Measurements from ENCODE around the gene PDCL2. TPM values are rescaled to one million over a fixed set of nuclear protein-coding genes. Genes with fewer than 3 reads are reported as not detected.

The PDCL2 gene
- total and polyA plus RNA-seq, 4 donors, result not detected

DNA sequence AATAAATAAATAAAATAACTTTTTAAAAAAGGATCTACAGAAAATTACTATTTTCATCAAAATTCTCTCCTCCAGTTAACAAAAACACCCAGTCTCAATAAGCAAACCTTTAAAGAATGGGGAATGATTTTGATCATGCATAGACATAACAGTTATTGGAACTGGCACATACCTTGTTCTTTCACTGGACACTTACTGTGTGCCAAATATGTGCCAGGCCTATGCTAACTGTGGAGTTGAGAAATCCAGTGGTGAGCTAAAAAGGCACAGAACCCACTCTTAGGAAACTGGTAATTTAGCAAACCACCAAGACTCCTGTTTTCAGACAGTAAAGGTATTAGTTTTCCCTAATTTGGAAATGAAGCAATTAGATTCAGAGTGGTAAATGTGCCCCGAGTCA lies 84.4 kb downstream of the PDCL2 start:
- H3K27ac ChIP-seq (ENCODE audit: low read depth in 1 of 2, low read length in 1 of 2), result no peak overlapping the region
- ATAC-seq (ENCODE audit: insufficient read depth, low FRiP score) (no peak), DNase-seq (no peak)
- H3K9ac ChIP-seq (ENCODE audit: insufficient read depth in 1 of 2, low read length in 2 of 2), result no peak overlapping the region
- H3K4me3 ChIP-seq, result no peak overlapping the region
- WGBS, 2 donors, result 79 to 93% methylated on average over 1 of the region's 1 CpG
- no peaks in the 10 kb centered on the region for H3K9me3 ChIP-seq (ENCODE audit: control insufficient read depth in 4 of 4, insufficient read depth in 3 of 4, low read length in 3 of 4)
- TF ChIP-seq, protein P1, sequence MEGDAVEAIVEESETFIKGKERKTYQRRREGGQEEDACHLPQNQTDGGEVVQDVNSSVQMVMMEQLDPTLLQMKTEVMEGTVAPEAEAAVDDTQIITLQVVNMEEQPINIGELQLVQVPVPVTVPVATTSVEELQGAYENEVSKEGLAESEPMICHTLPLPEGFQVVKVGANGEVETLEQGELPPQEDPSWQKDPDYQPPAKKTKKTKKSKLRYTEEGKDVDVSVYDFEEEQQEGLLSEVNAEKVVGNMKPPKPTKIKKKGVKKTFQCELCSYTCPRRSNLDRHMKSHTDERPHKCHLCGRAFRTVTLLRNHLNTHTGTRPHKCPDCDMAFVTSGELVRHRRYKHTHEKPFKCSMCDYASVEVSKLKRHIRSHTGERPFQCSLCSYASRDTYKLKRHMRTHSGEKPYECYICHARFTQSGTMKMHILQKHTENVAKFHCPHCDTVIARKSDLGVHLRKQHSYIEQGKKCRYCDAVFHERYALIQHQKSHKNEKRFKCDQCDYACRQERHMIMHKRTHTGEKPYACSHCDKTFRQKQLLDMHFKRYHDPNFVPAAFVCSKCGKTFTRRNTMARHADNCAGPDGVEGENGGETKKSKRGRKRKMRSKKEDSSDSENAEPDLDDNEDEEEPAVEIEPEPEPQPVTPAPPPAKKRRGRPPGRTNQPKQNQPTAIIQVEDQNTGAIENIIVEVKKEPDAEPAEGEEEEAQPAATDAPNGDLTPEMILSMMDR (IDR thresholded peaks at IDR 0.05; ENCODE audit: control extremely low read depth, extremely low read depth), result no peak
- H3K36me3 ChIP-seq (ENCODE audit: control insufficient read depth in 4 of 4, insufficient read depth in 4 of 4, low read length in 4 of 4), result peaks cover 0 to 5% (median 2%) of the 10 kb centered on the region in 4 donors
- H3K27me3 ChIP-seq (ENCODE audit: control insufficient read depth in 3 of 3, insufficient read depth in 3 of 3, low read length in 2 of 3), result no peaks in the 10 kb centered on the region
- peaks cover 0 to 6% (median 0%) of the 10 kb centered on the region in 5 donors for H3K4me1 ChIP-seq (ENCODE audit: control insufficient read depth in 5 of 5, insufficient read depth in 5 of 5, low read length in 5 of 5)

Other genes with a start within 250 kb of the PDCL2 start
- 10 to 100 TPM; 13.6 to 31.5 TPM for gene SRD5A3, start 246.0 kb downstream of the PDCL2 start, total RNA-seq
- 10 to 100 TPM; 16.6 to 37.1 TPM for gene SRD5A3, start 246.0 kb downstream of the PDCL2 start, polyA plus RNA-seq
- 100 to 1,000 TPM; 178 to 184 TPM for gene TMEM165, start 196.3 kb downstream of the PDCL2 start, total RNA-seq
- gene TMEM165, start 196.3 kb downstream of the PDCL2 start, polyA plus RNA-seq, result 100 to 1,000 TPM; 152 to 179 TPM
- gene CLOCK, start 45.3 kb downstream of the PDCL2 start, total RNA-seq, result 10 to 100 TPM; 22.2 to 29.7 TPM
- 1 to 10 TPM; 6.2 to 7.2 TPM for gene CLOCK, start 45.3 kb downstream of the PDCL2 start, polyA plus RNA-seq
- 1 to 10 TPM; 1.5 to 2.6 TPM for gene NMU, start 44.1 kb upstream of the PDCL2 start, total RNA-seq
- 1 to 10 TPM; 1.1 to 1.8 TPM for gene NMU, start 44.1 kb upstream of the PDCL2 start, polyA plus RNA-seq
- not detected for gene EXOC1L, start 227.5 kb upstream of the PDCL2 start, total RNA-seq
- not detected for gene EXOC1L, start 227.5 kb upstream of the PDCL2 start, polyA plus RNA-seq